Memory B cell (primary cell): ENCODE data around the gene SRPK2.

Experiments used
- ATAC-seq: fragments of 150-1000 bp; cut with Tn5 transposase; 2 replicates; pipeline ENCODE4 v1.10.0; 2021; ENCODE audit warnings: low read depth, mild to moderate bottlenecking, moderate library complexity
- DNase-seq, 2 donors: peaks; one replicate each; pipeline ENCODE4 v3.0.0; 2022; ENCODE audit warnings: low spot score in 2 of 2
- H3K27ac Mint-ChIP-seq: one replicate; pipeline ENCODE4 v1.8.0; 2022; ENCODE audit warnings: mild to moderate bottlenecking, moderate library complexity, mixed read lengths
- H3K27me3 Mint-ChIP-seq: one replicate; pipeline ENCODE4 v1.8.0; 2022; ENCODE audit warnings: mixed read lengths
- H3K36me3 Mint-ChIP-seq: one replicate; pipeline ENCODE4 v1.8.0; 2022; ENCODE audit warnings: mild to moderate bottlenecking, mixed read lengths
- H3K4me1 Mint-ChIP-seq: one replicate; pipeline ENCODE4 v1.8.0; 2022; ENCODE audit warnings: mixed read lengths
- H3K4me3 Mint-ChIP-seq: one replicate; pipeline ENCODE4 v1.8.0; 2022; ENCODE audit warnings: mild to moderate bottlenecking, moderate library complexity, mixed read lengths
- H3K9me3 Mint-ChIP-seq: one replicate; pipeline ENCODE4 v1.8.0; 2022; ENCODE audit warnings: mixed read lengths

SRPK2 gene

DNA sequence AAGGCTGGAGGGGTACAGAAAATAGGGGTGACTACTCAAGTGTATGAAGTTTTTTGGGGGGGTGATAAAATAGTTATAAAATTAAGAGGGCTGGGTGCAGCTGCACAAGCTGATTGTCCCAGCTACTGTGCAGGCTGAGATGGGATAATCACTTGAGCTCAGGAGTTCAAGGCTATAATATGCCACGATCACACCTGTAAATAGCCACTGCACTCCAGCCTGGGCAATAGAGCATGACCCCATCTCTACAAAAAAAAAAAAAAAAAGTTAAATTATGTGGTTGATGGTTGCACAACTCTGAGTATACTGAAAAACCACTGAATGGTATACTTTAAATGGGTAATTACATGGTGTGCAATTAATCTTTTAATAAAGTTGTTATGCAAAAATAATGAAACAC is 172.9 kb downstream of the SRPK2 start:
- H3K4me1 Mint-ChIP-seq, result peaks cover 57% of the 10 kb centered on the region
- ATAC-seq, result no peak
- peaks cover 5% of the 10 kb centered on the region for H3K36me3 Mint-ChIP-seq
- peaks cover 2% of the 10 kb centered on the region for H3K9me3 Mint-ChIP-seq
- no peak overlapping the region for H3K4me3 Mint-ChIP-seq
- no peak for DNase-seq
- H3K27me3 Mint-ChIP-seq, result no peaks in the 10 kb centered on the region
- peak overlapping the region; percentile 97 for H3K27ac Mint-ChIP-seq

GRCh38 chr7:105215182-105215581 is 173.5 kb downstream of the SRPK2 start:
- H3K27ac Mint-ChIP-seq, result peak overlapping the region; percentile 97
- H3K36me3 Mint-ChIP-seq, result peaks cover 5% of the 10 kb centered on the region
- no peak overlapping the region for H3K4me3 Mint-ChIP-seq
- peaks cover 2% of the 10 kb centered on the region for H3K9me3 Mint-ChIP-seq
- H3K4me1 Mint-ChIP-seq, result peaks cover 60% of the 10 kb centered on the region
- ATAC-seq, result no peak
- DNase-seq, result no peak
- no peaks in the 10 kb centered on the region for H3K27me3 Mint-ChIP-seq

DNA sequence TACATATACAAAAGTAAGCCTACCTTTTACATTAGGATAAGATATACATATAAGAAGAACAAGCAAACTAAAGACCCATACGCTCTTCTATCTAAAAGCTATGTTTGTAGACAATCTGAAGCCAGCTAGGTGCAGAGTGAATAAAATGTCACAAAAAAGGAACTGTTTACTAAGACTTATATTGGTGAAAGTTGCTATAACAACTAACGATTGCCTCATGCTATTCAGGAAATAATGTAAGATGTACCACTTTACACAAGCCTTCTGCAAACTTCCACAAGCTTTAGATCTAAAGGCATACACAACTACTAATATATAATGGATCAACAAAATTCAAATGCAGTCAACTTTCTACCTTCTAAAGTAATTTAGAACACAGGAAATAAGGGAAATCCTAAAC is 175.1 kb downstream of the SRPK2 start:
- Mint-ChIP-seq H3K4me1 (peaks cover 60% of the 10 kb centered on the region), H3K4me3 (no peak overlapping the region), H3K27ac (peak overlapping the region; percentile 97), H3K36me3 (peaks cover 5% of the 10 kb centered on the region), H3K9me3 (peaks cover 2% of the 10 kb centered on the region), H3K27me3 (no peaks in the 10 kb centered on the region)
- DNase-seq (no peak), ATAC-seq (peak; percentile 45)

GRCh38 chr7:105212212-105212611 is 176.5 kb downstream of the SRPK2 start:
- Mint-ChIP-seq H3K4me1 (peaks cover 66% of the 10 kb centered on the region), H3K27ac (peak overlapping the region; percentile 97), H3K27me3 (no peaks in the 10 kb centered on the region), H3K36me3 (peaks cover 5% of the 10 kb centered on the region), H3K9me3 (peaks cover 2% of the 10 kb centered on the region), H3K4me3 (no peak overlapping the region)
- no peak for DNase-seq
- ATAC-seq, result no peak

DNA sequence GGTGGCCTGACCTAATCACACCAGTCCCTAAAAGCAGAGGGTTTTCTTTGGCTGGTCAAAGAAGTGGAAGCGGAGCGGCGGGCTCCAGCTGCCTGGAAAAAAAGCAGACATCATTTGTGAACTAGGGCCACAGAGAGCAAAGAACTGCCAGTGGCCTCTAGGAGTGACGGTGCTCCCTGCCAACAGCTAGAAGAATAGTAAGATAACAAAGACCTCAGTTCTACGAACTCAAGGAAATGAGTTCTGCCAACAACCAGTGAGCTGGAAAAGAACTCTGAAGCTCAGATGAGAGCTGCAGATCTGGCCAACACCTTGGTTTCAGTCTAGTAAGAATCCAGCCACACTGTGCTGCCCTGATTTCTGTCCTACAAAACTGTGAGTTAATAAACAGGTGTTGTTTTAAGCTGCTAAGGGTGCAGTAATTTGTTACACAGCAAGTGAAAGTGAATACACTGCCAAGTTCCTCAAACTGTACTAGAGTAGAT is 178.0 kb downstream of the SRPK2 start:
- peak; percentile 91 for ATAC-seq
- H3K4me1 Mint-ChIP-seq, result peaks cover 68% of the 10 kb centered on the region
- peaks cover 2% of the 10 kb centered on the region for H3K9me3 Mint-ChIP-seq
- H3K36me3 Mint-ChIP-seq, result peaks cover 5% of the 10 kb centered on the region
- peak overlapping the region; percentile 55 for H3K4me3 Mint-ChIP-seq
- peak; percentile 20 to 25 for DNase-seq
- peak overlapping the region; percentile 97 for H3K27ac Mint-ChIP-seq
- no peaks in the 10 kb centered on the region for H3K27me3 Mint-ChIP-seq

DNA sequence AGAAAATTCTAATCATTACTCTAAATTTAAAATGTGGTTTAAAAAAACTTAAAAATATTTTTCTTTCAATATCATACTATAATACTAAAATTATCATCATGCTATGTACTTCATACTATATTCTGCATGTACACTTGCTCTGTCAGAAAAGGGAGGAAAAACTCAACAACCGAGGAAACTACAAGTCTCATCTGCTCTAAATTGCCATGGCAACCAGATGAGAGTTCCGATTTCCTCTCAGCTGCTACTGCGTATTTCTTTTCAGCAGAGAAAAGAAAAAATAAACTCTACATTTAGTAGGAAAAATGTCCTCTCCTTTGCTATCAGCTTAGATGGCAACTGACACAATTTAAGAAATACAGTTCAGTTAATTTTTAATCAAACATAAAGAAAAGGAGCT is 178.9 kb downstream of the SRPK2 start:
- H3K27me3 Mint-ChIP-seq, result no peaks in the 10 kb centered on the region
- no peak for DNase-seq
- peak overlapping the region; percentile 97 for H3K27ac Mint-ChIP-seq
- peaks cover 2% of the 10 kb centered on the region for H3K9me3 Mint-ChIP-seq
- H3K4me3 Mint-ChIP-seq, result no peak overlapping the region
- peaks cover 1% of the 10 kb centered on the region for H3K36me3 Mint-ChIP-seq
- no peak for ATAC-seq
- H3K4me1 Mint-ChIP-seq, result peaks cover 67% of the 10 kb centered on the region

- H3K4me3 Mint-ChIP-seq, result peak overlapping the region; percentile 41
- no peaks in the 10 kb centered on the region for H3K27me3 Mint-ChIP-seq
- peaks cover 1% of the 10 kb centered on the region for H3K36me3 Mint-ChIP-seq
- ATAC-seq (no peak), DNase-seq (no peak)
- H3K4me1 Mint-ChIP-seq, result peaks cover 67% of the 10 kb centered on the region
- H3K9me3 Mint-ChIP-seq, result peaks cover 2% of the 10 kb centered on the region
- H3K27ac Mint-ChIP-seq, result peak overlapping the region; percentile 80
Observed at GRCh38 chr7:105209433-105209832, 179.3 kb downstream of the SRPK2 start.

GRCh38 chr7:105206985-105207384 is 181.7 kb downstream of the SRPK2 start:
- H3K27ac Mint-ChIP-seq, result no peak overlapping the region
- no peak for DNase-seq
- peaks cover 53% of the 10 kb centered on the region for H3K4me1 Mint-ChIP-seq
- no peak overlapping the region for H3K4me3 Mint-ChIP-seq
- ATAC-seq, result peak; percentile 43
- peaks cover 4% of the 10 kb centered on the region for H3K36me3 Mint-ChIP-seq
- no peaks in the 10 kb centered on the region for H3K27me3 Mint-ChIP-seq
- H3K9me3 Mint-ChIP-seq, result peaks cover 2% of the 10 kb centered on the region

DNA sequence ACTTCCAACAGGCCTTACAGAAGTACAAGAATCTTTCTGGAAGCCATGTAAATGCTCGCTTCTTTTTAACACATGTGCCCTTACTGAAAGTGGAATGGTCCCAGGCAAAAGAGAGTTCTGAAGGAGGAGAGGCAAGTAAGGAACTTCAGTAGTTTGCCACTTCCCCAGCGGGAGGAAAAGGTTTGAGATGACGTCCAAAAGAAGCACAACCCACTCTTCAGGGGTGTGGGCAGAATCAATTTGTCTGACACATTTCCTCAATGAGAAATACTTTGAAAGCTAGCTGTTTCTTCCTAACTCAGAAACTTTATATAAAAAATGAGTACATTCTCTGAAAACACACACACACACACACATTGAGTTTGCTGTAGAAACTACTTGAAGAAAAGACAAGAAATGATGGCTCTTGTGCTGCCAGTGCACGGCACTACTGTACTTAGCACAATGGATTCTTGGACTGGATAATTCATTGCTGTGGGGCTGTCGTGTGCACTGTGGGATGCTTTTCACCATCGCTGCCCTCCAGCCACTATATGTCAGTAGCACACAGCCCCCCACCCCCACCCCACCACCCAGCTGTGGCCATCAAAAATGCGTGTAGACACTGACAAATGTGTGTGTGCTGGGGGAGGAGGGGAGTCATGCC is 183.0 kb downstream of the SRPK2 start:
- no peak overlapping the region for H3K27ac Mint-ChIP-seq
- no peak for DNase-seq
- H3K27me3 Mint-ChIP-seq, result no peaks in the 10 kb centered on the region
- H3K4me1 Mint-ChIP-seq, result peaks cover 43% of the 10 kb centered on the region
- H3K36me3 Mint-ChIP-seq, result peaks cover 10% of the 10 kb centered on the region
- no peaks in the 10 kb centered on the region for H3K9me3 Mint-ChIP-seq
- no peak overlapping the region for H3K4me3 Mint-ChIP-seq
- ATAC-seq, result no peak

DNA sequence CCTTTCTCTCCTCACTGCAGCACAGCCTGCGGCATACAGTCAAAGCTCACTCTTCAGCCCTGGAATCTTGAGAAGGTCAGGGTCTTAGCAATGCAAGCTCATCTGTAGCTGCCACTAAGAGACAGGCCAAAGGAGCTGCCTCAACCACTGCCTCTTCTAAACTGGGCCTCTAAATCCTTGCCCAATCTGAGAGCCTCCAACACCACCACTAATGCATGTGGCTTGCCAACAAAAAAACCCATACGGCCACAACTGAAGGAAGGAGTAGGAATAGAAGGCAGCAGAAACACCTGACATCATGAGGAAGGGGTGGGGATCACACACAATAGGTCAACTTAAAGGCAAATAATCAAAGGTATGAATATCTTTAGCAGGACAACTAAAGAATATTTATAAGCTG is 183.8 kb downstream of the SRPK2 start:
- Mint-ChIP-seq H3K27ac (no peak overlapping the region), H3K9me3 (no peaks in the 10 kb centered on the region), H3K27me3 (no peaks in the 10 kb centered on the region), H3K36me3 (peaks cover 15% of the 10 kb centered on the region), H3K4me3 (no peak overlapping the region), H3K4me1 (peaks cover 40% of the 10 kb centered on the region)
- ATAC-seq, result no peak
- DNase-seq, result no peak

DNA sequence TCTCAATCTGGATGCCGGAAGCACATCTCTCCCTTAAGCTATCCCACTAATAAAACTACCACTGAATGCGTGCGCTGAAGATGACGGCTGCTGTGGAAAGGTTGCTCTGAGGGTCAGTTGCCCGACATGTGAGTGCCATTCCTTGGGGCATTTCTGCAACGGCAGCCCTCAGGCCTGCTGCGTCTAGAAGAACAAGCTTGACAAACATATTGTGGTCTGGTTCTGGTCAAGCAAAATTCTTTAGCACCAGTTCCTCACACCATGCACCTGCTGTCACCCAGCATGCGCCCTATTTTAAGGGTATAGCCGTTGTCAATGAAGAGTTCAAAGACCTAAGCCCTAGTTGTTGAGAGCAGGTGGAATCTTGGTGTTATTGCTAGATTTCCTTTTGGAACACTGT is 184.2 kb downstream of the SRPK2 start:
- Mint-ChIP-seq H3K36me3 (peaks cover 15% of the 10 kb centered on the region), H3K4me3 (no peak overlapping the region), H3K4me1 (peaks cover 39% of the 10 kb centered on the region), H3K9me3 (no peaks in the 10 kb centered on the region), H3K27me3 (no peaks in the 10 kb centered on the region), H3K27ac (no peak overlapping the region)
- DNase-seq (no peak), ATAC-seq (no peak)

GRCh38 chr7:105202616-105203015 is 186.1 kb downstream of the SRPK2 start:
- ATAC-seq, result no peak
- Mint-ChIP-seq H3K4me3 (no peak overlapping the region), H3K9me3 (no peaks in the 10 kb centered on the region), H3K4me1 (peaks cover 33% of the 10 kb centered on the region), H3K27ac (no peak overlapping the region), H3K36me3 (peaks cover 24% of the 10 kb centered on the region), H3K27me3 (no peaks in the 10 kb centered on the region)
- no peak for DNase-seq

DNA sequence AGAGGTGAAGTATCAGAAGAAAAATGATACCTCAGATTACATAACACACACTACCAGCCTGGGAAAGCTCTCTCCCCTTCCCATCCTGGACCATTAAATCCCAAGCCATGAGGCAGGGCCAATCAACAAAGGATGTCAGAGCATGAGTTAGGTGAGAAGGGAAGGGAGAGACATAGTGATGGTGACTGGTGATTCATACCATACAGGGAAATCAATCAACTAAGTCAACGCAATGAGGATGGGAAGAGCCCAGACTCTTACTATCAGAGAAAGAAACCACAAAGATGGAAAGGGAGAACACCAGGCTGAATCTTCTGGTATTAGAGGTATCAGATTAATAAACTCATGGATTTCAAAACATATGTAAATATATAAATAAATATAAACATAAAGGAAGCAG is 189.3 kb downstream of the SRPK2 start:
- Mint-ChIP-seq H3K4me3 (no peak overlapping the region), H3K27ac (no peak overlapping the region), H3K27me3 (no peaks in the 10 kb centered on the region), H3K9me3 (no peaks in the 10 kb centered on the region), H3K36me3 (peaks cover 31% of the 10 kb centered on the region), H3K4me1 (peaks cover 16% of the 10 kb centered on the region)
- DNase-seq (no peak), ATAC-seq (no peak)

DNA sequence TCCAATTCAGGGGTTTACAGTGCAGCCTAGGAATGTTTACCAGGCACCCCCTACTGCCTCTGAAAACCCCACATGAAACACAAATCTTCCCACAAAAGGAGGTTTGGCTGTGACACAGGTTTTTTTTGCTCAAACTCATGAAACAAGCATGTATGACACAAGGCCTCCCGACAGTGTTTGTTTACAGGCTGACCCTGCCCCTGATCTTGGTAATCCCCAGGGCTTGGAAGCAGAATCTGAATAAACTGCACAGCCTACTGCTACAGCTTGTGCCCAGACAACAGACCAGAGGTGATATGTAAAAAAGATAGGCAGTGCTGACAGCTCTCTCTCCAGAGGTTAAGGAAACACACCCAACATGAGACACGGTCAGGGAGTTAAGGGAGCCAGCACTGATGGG is 190.5 kb downstream of the SRPK2 start:
- H3K27me3 Mint-ChIP-seq, result no peaks in the 10 kb centered on the region
- peaks cover 34% of the 10 kb centered on the region for H3K36me3 Mint-ChIP-seq
- ATAC-seq (no peak), DNase-seq (no peak)
- no peak overlapping the region for H3K4me3 Mint-ChIP-seq
- no peaks in the 10 kb centered on the region for H3K9me3 Mint-ChIP-seq
- peak overlapping the region; percentile 60 for H3K27ac Mint-ChIP-seq
- peaks cover 19% of the 10 kb centered on the region for H3K4me1 Mint-ChIP-seq

DNA sequence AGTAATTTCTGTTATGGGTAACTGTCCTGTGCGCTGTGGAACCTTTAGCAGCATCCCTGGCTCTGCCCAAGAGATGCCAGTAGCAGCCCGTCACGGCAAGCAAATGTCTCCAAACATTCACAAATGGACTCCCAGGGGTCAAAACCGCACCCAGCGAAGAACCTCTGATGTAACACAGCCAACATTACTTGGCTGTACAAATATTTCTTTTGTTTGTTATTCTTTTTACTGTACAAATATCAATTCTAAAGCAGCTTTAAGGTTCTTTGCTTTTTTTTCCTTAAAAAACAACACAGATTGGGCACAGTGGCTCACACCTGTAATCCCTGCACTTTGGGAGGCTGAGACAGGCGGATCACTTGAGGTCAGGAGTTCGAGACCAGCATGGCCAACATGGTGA is 192.2 kb downstream of the SRPK2 start:
- Mint-ChIP-seq H3K4me3 (no peak overlapping the region), H3K27me3 (no peaks in the 10 kb centered on the region), H3K27ac (no peak overlapping the region), H3K9me3 (peaks cover 2% of the 10 kb centered on the region), H3K36me3 (peaks cover 32% of the 10 kb centered on the region), H3K4me1 (peaks cover 32% of the 10 kb centered on the region)
- DNase-seq, result no peak
- no peak for ATAC-seq
